DMS79 (cell line): ENCODE measurements around the gene LRFN4.

Source experiments
- DNase-seq: peaks from one replicate; lab custom pipeline; 2025; lab: John Stamatoyannopoulos, UW

LRFN4 gene

GRCh38 chr11:66858186-66858938 is 1.5 kb downstream of the LRFN4 start:
- DNase-seq: no peak

- no peak for DNase-seq
Observed at GRCh38 chr11:66858939-66859685, 2.2 kb downstream of the LRFN4 start.

- DNase-seq: no peak
Observed at GRCh38 chr11:66859686-66860448, 3.0 kb downstream of the LRFN4 start.

- DNase-seq: no peak
Observed at GRCh38 chr11:66860449-66860831, 3.6 kb downstream of the LRFN4 start.

GRCh38 chr11:66861038-66861773 is 4.3 kb downstream of the LRFN4 start:
- no peak for DNase-seq

GRCh38 chr11:66861774-66862558 is 5.1 kb downstream of the LRFN4 start:
- no peak for DNase-seq

- no peak for DNase-seq
Observed at GRCh38 chr11:66862559-66863037, 5.7 kb downstream of the LRFN4 start.

GRCh38 chr11:66863428-66864125 is 6.7 kb downstream of the LRFN4 start:
- DNase-seq: peak; percentile 14

- peak; percentile 36 for DNase-seq
Observed at GRCh38 chr11:66864172-66864901, 7.5 kb downstream of the LRFN4 start.

GRCh38 chr11:66864924-66865697 is 8.2 kb downstream of the LRFN4 start:
- DNase-seq: peak; percentile 59

- DNase-seq: peak; percentile 25
Observed at GRCh38 chr11:66866007-66866406, 9.1 kb downstream of the LRFN4 start.

GRCh38 chr11:66866511-66866986 is 9.7 kb downstream of the LRFN4 start:
- DNase-seq: peak; percentile 62

- DNase-seq: no peak
Observed at GRCh38 chr11:66867425-66868040, 10.7 kb downstream of the LRFN4 start.

GRCh38 chr11:66868082-66868725 is 11.3 kb downstream of the LRFN4 start:
- DNase-seq: no peak

- no peak for DNase-seq
Observed at GRCh38 chr11:66868726-66869566, 12.1 kb downstream of the LRFN4 start.

GRCh38 chr11:66869567-66869870 is 12.7 kb downstream of the LRFN4 start:
- DNase-seq: no peak

- DNase-seq: no peak
Observed at GRCh38 chr11:66870131-66870530, 13.3 kb downstream of the LRFN4 start.
